Gastrocnemius medialis (tissue), 4 donors: ENCODE measurements around the gene NPHS1.

Experiments
- CTCF ChIP-seq, 5 experiments: fragments of 450-650 bp in 3 of 5; fragments of 200-600 bp in 2 of 5; sonication (generic) in 2 of 5; IDR thresholded peaks in 4 of 5; conservative IDR thresholded peaks in 1 of 5; 1 replicate in 4 of 5; 2 replicates in 1 of 5; pipeline ENCODE4 v1.5.1; 2016 to 2019; ENCODE audit warnings: antibody characterized with exemption in 5 of 5, mild to moderate bottlenecking in 3 of 5, moderate library complexity in 3 of 5
- POLR2A ChIP-seq, 2 donors: fragments of 450-650 bp; IDR thresholded peaks; one replicate each; pipeline ENCODE4 v1.6.1; 2017; ENCODE audit warnings: antibody characterized with exemption in 2 of 2, mild to moderate bottlenecking in 2 of 2, moderate library complexity in 2 of 2

DNA sequence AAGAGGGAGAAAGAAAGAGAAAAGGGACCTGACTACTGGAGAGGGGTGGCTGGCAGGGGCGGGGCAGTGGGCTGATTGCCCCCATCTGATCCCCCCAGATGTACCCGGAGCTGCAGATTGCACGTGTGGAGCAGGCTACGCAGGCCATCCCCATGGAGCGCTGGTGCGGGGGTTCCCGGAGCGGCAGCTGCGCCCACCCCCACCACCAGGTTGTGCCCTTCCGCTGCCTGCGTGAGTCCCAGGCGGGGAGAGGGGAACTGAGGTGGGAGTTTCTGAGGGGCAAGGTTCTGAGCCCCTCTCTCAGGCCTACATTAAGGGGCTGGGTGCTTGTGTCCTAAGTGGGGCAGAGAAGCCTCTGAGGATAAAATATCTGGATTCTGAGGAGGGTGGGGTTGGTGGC lies 18.5 kb upstream of the NPHS1 start:
- TF ChIP-seq CTCF (IDR thresholded peaks at IDR 0.05 in 4 of 5, conservative IDR thresholded peaks at IDR 0.05 in 1 of 5) (no peak), POLR2A (IDR thresholded peaks at IDR 0.05) (no peak)
